GM21619 (cell line): ENCODE measurements around the gene EHMT1.

Source experiments
- ATAC-seq: cut with Tn5 transposase; IDR thresholded peaks from one replicate; pipeline ENCODE4 v1.9.1; 2021; ENCODE audit not compliant: unreplicated experiment

Gene EHMT1

GRCh38 chr9:137817236-137818200 lies 198.7 kb downstream of the EHMT1 start:
- ATAC-seq: no peak

- ATAC-seq: no peak
Measured at GRCh38 chr9:137818286-137818685, 199.5 kb downstream of the EHMT1 start.

GRCh38 chr9:137820161-137820855 lies 201.5 kb downstream of the EHMT1 start:
- no peak for ATAC-seq

- no peak for ATAC-seq
Measured at GRCh38 chr9:137823986-137824771, 205.4 kb downstream of the EHMT1 start.

- no peak for ATAC-seq
Measured at GRCh38 chr9:137825324-137825989, 206.7 kb downstream of the EHMT1 start.

- ATAC-seq: no peak
Measured at GRCh38 chr9:137827908-137828526, 209.2 kb downstream of the EHMT1 start.

- no peak for ATAC-seq
Measured at GRCh38 chr9:137828527-137829259, 209.9 kb downstream of the EHMT1 start.

- no peak for ATAC-seq
Measured at GRCh38 chr9:137829260-137829996, 210.6 kb downstream of the EHMT1 start.

- ATAC-seq: no peak
Measured at GRCh38 chr9:137832191-137832700, 213.4 kb downstream of the EHMT1 start.

- ATAC-seq: no peak
Measured at GRCh38 chr9:137832830-137833590, 214.2 kb downstream of the EHMT1 start.

GRCh38 chr9:137833721-137834613 lies 215.2 kb downstream of the EHMT1 start:
- ATAC-seq: no peak

- ATAC-seq: no peak
Measured at GRCh38 chr9:137834846-137835546, 216.2 kb downstream of the EHMT1 start.

GRCh38 chr9:137836151-137836830 lies 217.5 kb downstream of the EHMT1 start:
- no peak for ATAC-seq

- ATAC-seq: no peak
Measured at GRCh38 chr9:137836831-137837241, 218.0 kb downstream of the EHMT1 start.

GRCh38 chr9:137837345-137838278 lies 218.8 kb downstream of the EHMT1 start:
- no peak for ATAC-seq
